ENCODE results near the gene ONECUT3. TPM values are rescaled to one million over a fixed set of nuclear protein-coding genes. Genes with fewer than 3 reads are reported as not detected.

ONECUT3 gene
- total RNA-seq, 2 experiments from 2014 or later = not detected

- intact Hi-C loops (cut with micrococcal nuclease; ENCODE audit: unreplicated experiment) = no loop called here
These were observed 15.8 kb downstream of the ONECUT3 start for GRCh38 chr19:1768918-1769644.

DNA sequence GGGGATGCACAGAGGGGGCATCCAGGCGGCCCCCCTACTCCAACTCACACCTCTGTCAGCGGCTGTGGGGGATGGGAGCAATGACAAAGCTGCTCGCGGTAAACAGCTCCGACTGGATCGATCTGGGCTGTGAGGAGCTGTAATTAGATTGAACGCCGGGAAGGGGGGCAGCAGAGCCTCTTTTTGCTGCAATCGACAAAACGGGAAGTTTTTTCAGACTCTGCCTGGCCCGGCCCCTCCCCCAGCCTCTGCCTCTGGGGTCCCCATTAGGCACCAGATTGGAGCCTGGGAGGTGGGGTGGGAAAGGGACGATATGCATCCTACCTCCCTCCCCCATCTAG lies 16.3 kb downstream of the ONECUT3 start:
- Histone ChIP-seq H3K79me2 (ENCODE audit: insufficient read depth, low read depth, low read length) (no peaks in the 10 kb centered on the region), H3K4me1 (ENCODE audit: insufficient read depth, low read length, poor library complexity, severe bottlenecking) (peaks cover 10% of the 10 kb centered on the region), H4K20me1 (ENCODE audit: insufficient read depth, low read length) (no peaks in the 10 kb centered on the region), H3K27ac (ENCODE audit: low read depth, low read length, poor library complexity, severe bottlenecking) (no peak overlapping the region), H2AFZ (ENCODE audit: low read length) (no peak overlapping the region), H3K9me3 (ENCODE audit: low read length) (peaks cover 12% of the 10 kb centered on the region), H3K9me2 (ENCODE audit: insufficient read depth, low read length) (no peaks in the 10 kb centered on the region), H3K4me2 (ENCODE audit: low read length) (no peak overlapping the region), H3K36me3 (ENCODE audit: insufficient read depth, low read length) (no peaks in the 10 kb centered on the region), H3K4me3 (ENCODE audit: low read depth, low read length, poor library complexity, severe bottlenecking) (no peak overlapping the region)
- BruUV-seq (replicated peaks) = no TSS peak
- intact Hi-C loops (cut with micrococcal nuclease; ENCODE audit: unreplicated experiment) = no loop called here
- TF ChIP-seq, protein P1, sequence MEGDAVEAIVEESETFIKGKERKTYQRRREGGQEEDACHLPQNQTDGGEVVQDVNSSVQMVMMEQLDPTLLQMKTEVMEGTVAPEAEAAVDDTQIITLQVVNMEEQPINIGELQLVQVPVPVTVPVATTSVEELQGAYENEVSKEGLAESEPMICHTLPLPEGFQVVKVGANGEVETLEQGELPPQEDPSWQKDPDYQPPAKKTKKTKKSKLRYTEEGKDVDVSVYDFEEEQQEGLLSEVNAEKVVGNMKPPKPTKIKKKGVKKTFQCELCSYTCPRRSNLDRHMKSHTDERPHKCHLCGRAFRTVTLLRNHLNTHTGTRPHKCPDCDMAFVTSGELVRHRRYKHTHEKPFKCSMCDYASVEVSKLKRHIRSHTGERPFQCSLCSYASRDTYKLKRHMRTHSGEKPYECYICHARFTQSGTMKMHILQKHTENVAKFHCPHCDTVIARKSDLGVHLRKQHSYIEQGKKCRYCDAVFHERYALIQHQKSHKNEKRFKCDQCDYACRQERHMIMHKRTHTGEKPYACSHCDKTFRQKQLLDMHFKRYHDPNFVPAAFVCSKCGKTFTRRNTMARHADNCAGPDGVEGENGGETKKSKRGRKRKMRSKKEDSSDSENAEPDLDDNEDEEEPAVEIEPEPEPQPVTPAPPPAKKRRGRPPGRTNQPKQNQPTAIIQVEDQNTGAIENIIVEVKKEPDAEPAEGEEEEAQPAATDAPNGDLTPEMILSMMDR (conservative IDR thresholded peaks at IDR 0.05; ENCODE audit: low read length) = no peak
- TF ChIP-seq EZH2phosphoT487 (IDR thresholded peaks at IDR 0.05; ENCODE audit: borderline replicate concordance, low read depth, low read length) = no peak
- CTCF ChIA-PET (ENCODE audit: unreplicated experiment) = no interaction called here
- no peak for DNase-seq (ENCODE audit: low spot score)
- POLR2A ChIA-PET = no interaction called here

More at GRCh38 chr19:1768918-1769644, 15.8 kb downstream of the ONECUT3 start:
- Histone ChIP-seq H2AFZ (ENCODE audit: low read length) (no peak overlapping the region), H3K36me3 (ENCODE audit: insufficient read depth, low read length) (no peaks in the 10 kb centered on the region), H4K20me1 (ENCODE audit: insufficient read depth, low read length) (no peaks in the 10 kb centered on the region), H3K79me2 (ENCODE audit: insufficient read depth, low read depth, low read length) (no peaks in the 10 kb centered on the region), H3K4me3 (ENCODE audit: low read depth, low read length, poor library complexity, severe bottlenecking) (no peak overlapping the region), H3K9me2 (ENCODE audit: insufficient read depth, low read length) (no peaks in the 10 kb centered on the region), H3K27ac (ENCODE audit: low read depth, low read length, poor library complexity, severe bottlenecking) (no peak overlapping the region), H3K4me1 (ENCODE audit: insufficient read depth, low read length, poor library complexity, severe bottlenecking) (peaks cover 10% of the 10 kb centered on the region), H3K9me3 (ENCODE audit: low read length) (peaks cover 12% of the 10 kb centered on the region), H3K4me2 (ENCODE audit: low read length) (no peak overlapping the region)
- DNase-seq (ENCODE audit: low spot score) = no peak
- BruUV-seq (replicated peaks) = no TSS peak
- TF ChIP-seq EZH2phosphoT487 (IDR thresholded peaks at IDR 0.05; ENCODE audit: borderline replicate concordance, low read depth, low read length) = no peak
- TF ChIP-seq, protein P1 (conservative IDR thresholded peaks at IDR 0.05; ENCODE audit: low read length) = no peak
- ChIA-PET POLR2A (no interaction called here), CTCF (ENCODE audit: unreplicated experiment) (no interaction called here)

GRCh38 chr19:1770866-1771576 lies 17.7 kb downstream of the ONECUT3 start:
- H4K20me1 ChIP-seq (ENCODE audit: insufficient read depth, low read length) = no peaks in the 10 kb centered on the region
- intact Hi-C loops (cut with micrococcal nuclease; ENCODE audit: unreplicated experiment) = no loop called here
- TF ChIP-seq, protein P1 (conservative IDR thresholded peaks at IDR 0.05; ENCODE audit: low read length) = no peak
- TF ChIP-seq EZH2phosphoT487 (IDR thresholded peaks at IDR 0.05; ENCODE audit: borderline replicate concordance, low read depth, low read length) = no peak
- no peak overlapping the region for H2AFZ ChIP-seq (ENCODE audit: low read length)
- CTCF ChIA-PET (ENCODE audit: unreplicated experiment) = no interaction called here
- H3K4me3 ChIP-seq (ENCODE audit: low read depth, low read length, poor library complexity, severe bottlenecking) = no peak overlapping the region
- H3K9me3 ChIP-seq (ENCODE audit: low read length) = peaks cover 12% of the 10 kb centered on the region
- no peak overlapping the region for H3K27ac ChIP-seq (ENCODE audit: low read depth, low read length, poor library complexity, severe bottlenecking)
- H3K79me2 ChIP-seq (ENCODE audit: insufficient read depth, low read depth, low read length) = no peaks in the 10 kb centered on the region
- POLR2A ChIA-PET = no interaction called here
- no peaks in the 10 kb centered on the region for H3K36me3 ChIP-seq (ENCODE audit: insufficient read depth, low read length)
- BruUV-seq (replicated peaks) = no TSS peak
- peaks cover 10% of the 10 kb centered on the region for H3K4me1 ChIP-seq (ENCODE audit: insufficient read depth, low read length, poor library complexity, severe bottlenecking)
- no peak overlapping the region for H3K4me2 ChIP-seq (ENCODE audit: low read length)
- H3K9me2 ChIP-seq (ENCODE audit: insufficient read depth, low read length) = no peaks in the 10 kb centered on the region
- no peak for DNase-seq (ENCODE audit: low spot score)

Data from OCI-LY7 (cell line).